Measurements from ENCODE around the gene DAO. TPM values are rescaled to one million over a fixed set of nuclear protein-coding genes. Genes with fewer than 3 reads are reported as not detected.

The DAO gene
- polyA plus RNA-seq, 1 donor from 2014 or later: not detected

DNA sequence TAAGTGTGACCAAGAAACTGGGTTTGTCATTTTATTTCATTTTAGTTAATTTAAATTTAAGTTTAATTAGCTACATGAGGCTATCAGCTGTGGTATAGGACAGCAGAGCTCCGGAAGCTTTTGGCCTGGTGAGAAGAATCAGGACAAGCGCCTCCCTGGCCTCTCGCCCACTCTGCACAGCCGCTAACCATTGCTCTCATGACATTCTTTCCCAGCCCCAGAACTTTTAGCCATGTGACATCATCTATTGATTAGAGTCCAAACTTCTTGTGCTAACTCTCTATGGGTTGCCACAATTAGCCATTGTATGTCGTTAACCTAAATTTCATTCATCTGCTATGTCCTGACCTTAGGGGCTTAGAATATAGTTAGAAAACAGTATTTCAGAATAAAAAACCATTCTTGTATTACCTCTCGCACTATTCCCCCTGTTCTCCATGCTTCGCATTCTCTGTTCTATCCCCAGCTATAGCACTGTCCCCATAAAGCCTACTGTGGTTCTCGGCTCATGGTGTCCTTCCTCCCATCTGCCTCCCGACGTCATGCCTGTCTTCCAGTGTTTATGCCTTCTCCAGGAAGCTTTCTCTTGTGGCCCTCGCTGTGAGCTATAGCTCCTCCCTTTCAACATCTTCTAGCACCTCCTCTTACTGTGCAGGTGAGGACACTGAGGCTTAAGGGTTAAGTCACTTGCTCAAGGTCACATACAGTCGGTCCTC is 46.0 kb upstream of the DAO start:
- no peaks in the 10 kb centered on the region for H3F3A ChIP-seq (ENCODE audit: insufficient read depth, low read length, poor library complexity, severe bottlenecking)
- H3K27ac ChIP-seq (ENCODE audit: low read length): no peak overlapping the region
- H3K9me2 ChIP-seq (ENCODE audit: insufficient read depth, low read length): no peaks in the 10 kb centered on the region
- H4K20me1 ChIP-seq (ENCODE audit: insufficient read depth): no peaks in the 10 kb centered on the region
- TF ChIP-seq RAD21 (conservative IDR thresholded peaks at IDR 0.05) (no peak), MXI1 (conservative IDR thresholded peaks at IDR 0.05; ENCODE audit: poor library complexity, severe bottlenecking) (no peak), EZH2 (IDR thresholded peaks at IDR 0.05; ENCODE audit: borderline replicate concordance, insufficient read depth, low read length, poor library complexity, severe bottlenecking) (no peak), TAF1 (IDR thresholded peaks at IDR 0.05; ENCODE audit: low read depth) (no peak)
- no peak overlapping the region for H3K4me2 ChIP-seq (ENCODE audit: low read length)
- H3K9me3 ChIP-seq (ENCODE audit: low read length): no peaks in the 10 kb centered on the region
- no peak overlapping the region for H3K9ac ChIP-seq (ENCODE audit: low read length)
- no peaks in the 10 kb centered on the region for H3K27me3 ChIP-seq (ENCODE audit: insufficient read depth, low read depth, low read length)
- H2AFZ ChIP-seq (ENCODE audit: low read depth, low read length): no peak overlapping the region
- no peak overlapping the region for H3K4me3 ChIP-seq (ENCODE audit: low read length)
- no peaks in the 10 kb centered on the region for H3K79me2 ChIP-seq (replicated peaks; ENCODE audit: insufficient read depth, low read length)
- H3K36me3 ChIP-seq (ENCODE audit: insufficient read depth, low read length): no peaks in the 10 kb centered on the region

DNA sequence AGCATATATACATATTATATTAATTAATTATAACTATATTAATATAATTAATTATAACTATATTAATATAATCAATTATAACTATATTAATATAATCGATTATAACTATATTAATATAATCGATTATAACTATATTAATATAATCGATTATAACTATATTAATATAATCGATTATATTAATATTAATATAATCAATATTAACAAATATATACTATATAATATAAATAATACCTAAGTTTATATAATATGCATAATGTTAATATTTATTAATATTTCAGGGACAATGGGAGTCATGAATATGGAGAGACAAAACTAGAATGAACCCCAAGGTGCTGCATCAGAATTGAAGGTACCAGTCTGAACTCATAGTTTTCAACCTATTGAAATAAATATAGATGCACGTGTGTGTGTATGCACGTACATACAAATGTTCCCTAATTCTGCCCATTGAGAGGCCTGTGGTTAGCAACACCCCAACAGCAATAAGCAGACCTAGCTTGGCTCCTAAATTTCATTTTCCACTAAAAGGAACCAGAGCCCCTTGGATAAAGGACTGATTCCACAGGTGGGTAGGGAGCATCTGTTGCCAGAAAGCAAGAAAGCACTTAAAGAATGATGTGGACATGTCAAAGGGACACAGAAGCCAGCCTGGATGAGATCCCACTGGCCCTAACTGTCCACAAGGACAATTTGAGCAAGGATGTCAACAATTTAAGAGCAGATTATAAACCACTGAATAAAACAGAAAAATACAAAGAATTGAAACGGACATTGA is 43.8 kb upstream of the DAO start:
- no peaks in the 10 kb centered on the region for H3K9me2 ChIP-seq (ENCODE audit: insufficient read depth, low read length)
- no peak overlapping the region for H3K4me2 ChIP-seq (ENCODE audit: low read length)
- no peak for TF ChIP-seq MXI1 (conservative IDR thresholded peaks at IDR 0.05; ENCODE audit: poor library complexity, severe bottlenecking)
- TF ChIP-seq EZH2 (IDR thresholded peaks at IDR 0.05; ENCODE audit: borderline replicate concordance, insufficient read depth, low read length, poor library complexity, severe bottlenecking): no peak
- no peak for TF ChIP-seq SMC3 (conservative IDR thresholded peaks at IDR 0.05; ENCODE audit: poor library complexity)
- TF ChIP-seq POLR2AphosphoS5 (IDR thresholded peaks at IDR 0.05): no peak
- no peak for TF ChIP-seq RAD21 (conservative IDR thresholded peaks at IDR 0.05)
- no peak for TF ChIP-seq TAF1 (IDR thresholded peaks at IDR 0.05; ENCODE audit: low read depth)
- TF ChIP-seq REST (IDR thresholded peaks at IDR 0.05; ENCODE audit: borderline replicate concordance): no peak
- TF ChIP-seq, protein P1, sequence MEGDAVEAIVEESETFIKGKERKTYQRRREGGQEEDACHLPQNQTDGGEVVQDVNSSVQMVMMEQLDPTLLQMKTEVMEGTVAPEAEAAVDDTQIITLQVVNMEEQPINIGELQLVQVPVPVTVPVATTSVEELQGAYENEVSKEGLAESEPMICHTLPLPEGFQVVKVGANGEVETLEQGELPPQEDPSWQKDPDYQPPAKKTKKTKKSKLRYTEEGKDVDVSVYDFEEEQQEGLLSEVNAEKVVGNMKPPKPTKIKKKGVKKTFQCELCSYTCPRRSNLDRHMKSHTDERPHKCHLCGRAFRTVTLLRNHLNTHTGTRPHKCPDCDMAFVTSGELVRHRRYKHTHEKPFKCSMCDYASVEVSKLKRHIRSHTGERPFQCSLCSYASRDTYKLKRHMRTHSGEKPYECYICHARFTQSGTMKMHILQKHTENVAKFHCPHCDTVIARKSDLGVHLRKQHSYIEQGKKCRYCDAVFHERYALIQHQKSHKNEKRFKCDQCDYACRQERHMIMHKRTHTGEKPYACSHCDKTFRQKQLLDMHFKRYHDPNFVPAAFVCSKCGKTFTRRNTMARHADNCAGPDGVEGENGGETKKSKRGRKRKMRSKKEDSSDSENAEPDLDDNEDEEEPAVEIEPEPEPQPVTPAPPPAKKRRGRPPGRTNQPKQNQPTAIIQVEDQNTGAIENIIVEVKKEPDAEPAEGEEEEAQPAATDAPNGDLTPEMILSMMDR (IDR thresholded peaks at IDR 0.05; ENCODE audit: poor library complexity, severe bottlenecking): no peak
- no peaks in the 10 kb centered on the region for H3K9me3 ChIP-seq (ENCODE audit: low read length)
- H3K27me3 ChIP-seq (ENCODE audit: insufficient read depth, low read depth, low read length): no peaks in the 10 kb centered on the region
- H3K27ac ChIP-seq (ENCODE audit: low read length): no peak overlapping the region
- no peaks in the 10 kb centered on the region for H3K36me3 ChIP-seq (ENCODE audit: insufficient read depth, low read length)
- H2AFZ ChIP-seq (ENCODE audit: low read depth, low read length): no peak overlapping the region
- H3K79me2 ChIP-seq (replicated peaks; ENCODE audit: insufficient read depth, low read length): no peaks in the 10 kb centered on the region
- H3K9ac ChIP-seq (ENCODE audit: low read length): no peak overlapping the region
- no peak overlapping the region for H3K4me3 ChIP-seq (ENCODE audit: low read length)
- H4K20me1 ChIP-seq (ENCODE audit: insufficient read depth): no peaks in the 10 kb centered on the region
- no peaks in the 10 kb centered on the region for H3F3A ChIP-seq (ENCODE audit: insufficient read depth, low read length, poor library complexity, severe bottlenecking)

All from neural cell (in vitro differentiated cells).